Sigmoid colon (tissue), 7 donors: Measurements from ENCODE around the gene S100A13. TPM values are rescaled to one million over a fixed set of nuclear protein-coding genes. Genes with fewer than 3 reads are reported as not detected.

ENCODE experiments used
- DNase-seq: peaks from one replicate; pipeline ENCODE4 v3.0.0-alpha.2; 2019
- H3K27ac ChIP-seq, 4 donors: fragments of 200-600 bp; sonication (generic); one replicate each; pipeline ENCODE4 v1.5.1; 2016 to 2019; ENCODE audit warnings: mild to moderate bottlenecking in 1 of 4
- H3K27me3 ChIP-seq, 3 donors: fragments of 200-600 bp; sonication (generic); one replicate each; pipeline ENCODE4 v1.5.1; 2019; ENCODE audit warnings: mild to moderate bottlenecking in 1 of 3
- H3K36me3 ChIP-seq, 4 donors: fragments of 200-600 bp; sonication (generic); one replicate each; pipeline ENCODE4 v1.5.1; 2016 to 2019
- H3K4me1 ChIP-seq, 4 donors: fragments of 200-600 bp; sonication (generic); one replicate each; pipeline ENCODE4 v1.5.1; 2017 to 2019
- H3K4me3 ChIP-seq, 4 donors: fragments of 200-600 bp; sonication (generic); one replicate each; pipeline ENCODE4 v1.5.1; 2017 to 2019; ENCODE audit warnings: mild to moderate bottlenecking in 2 of 4, moderate library complexity in 1 of 4
- H3K9me3 ChIP-seq, 4 donors: fragments of 200-600 bp in 3 of 4; sonication (generic) in 3 of 4; one replicate each; pipeline versions ENCODE4 v1.5.1 to v1.6.1; 2013 to 2019
- EP300 ChIP-seq, 4 donors: sonication (generic); formaldehyde crosslinking; IDR thresholded peaks; one replicate each; pipeline ENCODE4 v1.6.1; 2017; ENCODE audit warnings: antibody characterized with exemption in 4 of 4
- POLR2A ChIP-seq, 2 donors: fragments of 450-650 bp; IDR thresholded peaks; one replicate each; pipeline ENCODE4 v1.6.1; 2016; ENCODE audit warnings: antibody characterized with exemption in 2 of 2, mild to moderate bottlenecking in 2 of 2, moderate library complexity in 2 of 2
- POLR2AphosphoS5 ChIP-seq, 4 donors: sonication (generic); formaldehyde crosslinking; IDR thresholded peaks; one replicate each; pipeline ENCODE4 v1.6.1; 2017; ENCODE audit warnings: antibody characterized with exemption in 4 of 4
- WGBS, 2 donors: extraction: QIAGEN DNeasy Blood & Tissue Kit; methylation state at CpG; one replicate each; pipeline ENCODE4 v1.1.7; 2013; 5-methylcytosine and 5-hydroxymethylcytosine counted together
- intact Hi-C: fragments of 100-400 bp; cut with DNase I; formaldehyde crosslinking; loops from one replicate; pipeline ENCODE4 v1.15.1; 2023
- polyA plus RNA-seq, 3 donors: library from polyadenylated mRNA; stranded (reverse); fragments of 200-250 nt; gene quantifications; one replicate each; pipeline ENCODE4 v1.2.3, GENCODE V29; 2013
- total RNA-seq, 4 donors: library from RNA; depleted of rRNA; stranded (reverse); fragments of >200 nt; gene quantifications; one replicate each; pipeline ENCODE4 v1.1.0, GENCODE V29; 2016
- TF ChIP-seq, protein P1 (sequence below), 4 experiments: fragments of 450-650 bp in 3 of 4; fragments of 200-600 bp in 1 of 4; IDR thresholded peaks; one replicate each; pipeline ENCODE4 v1.5.1; 2016 to 2019; ENCODE audit warnings: antibody characterized with exemption in 4 of 4, mild to moderate bottlenecking in 3 of 4, moderate library complexity in 2 of 4
- donor health status: healthy with polysubstance abuse.
- donor health status: Bipolar disorder and iron deficiency.
- donor health status: healthy.

S100A13 gene
- total and polyA plus RNA-seq, 7 donors, result 86.3 to 305 (median 276) TPM

DNA sequence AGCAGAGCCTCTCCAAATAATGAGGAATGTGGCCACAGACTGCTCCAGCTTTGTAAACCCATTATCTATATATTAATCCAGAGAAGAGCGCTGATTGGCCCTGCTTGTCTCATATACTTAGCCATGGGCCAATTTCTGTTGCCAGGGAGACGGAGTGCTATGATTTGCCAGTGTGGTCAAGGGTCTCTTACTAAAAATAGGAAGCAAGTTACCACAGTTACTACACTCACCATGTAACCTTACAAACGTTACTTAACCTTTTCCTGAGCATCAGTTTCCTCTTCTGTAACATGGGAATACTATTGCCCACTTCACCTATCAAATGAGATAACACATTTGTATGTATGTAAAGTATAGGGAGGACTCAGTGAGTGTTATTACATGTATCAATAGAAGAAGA is 54.0 kb downstream of the S100A13 start:
- Histone ChIP-seq H3K27ac (peak overlapping the region; percentile 57 to 68 (median 62)), H3K4me1 (peaks cover 0 to 21% (median 14%) of the 10 kb centered on the region in 4 donors)

DNA sequence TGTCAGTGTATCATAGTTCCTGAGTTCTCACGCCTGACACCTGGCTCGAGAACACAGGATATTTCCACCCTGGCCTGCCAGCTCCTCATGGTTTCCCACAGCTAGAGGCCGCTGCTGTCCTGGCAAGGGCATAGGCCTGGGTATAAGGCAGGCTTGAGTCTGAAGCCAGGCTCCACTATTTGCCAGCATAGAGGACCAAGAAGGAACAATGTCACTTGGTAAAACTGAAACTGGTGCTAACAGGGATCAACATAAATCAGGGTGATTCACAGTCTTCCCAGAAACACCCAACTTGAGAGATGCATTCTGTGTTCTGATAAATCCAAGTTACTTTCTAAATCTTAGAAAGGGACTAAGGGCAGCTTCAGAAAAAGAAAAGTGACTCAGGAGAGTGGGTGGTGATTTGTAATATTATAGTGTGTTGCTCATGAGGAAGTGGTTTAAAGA is 54.7 kb downstream of the S100A13 start:
- peaks cover 0 to 28% (median 22%) of the 10 kb centered on the region in 4 donors for H3K4me1 ChIP-seq
- WGBS, 2 donors, result 7 to 14% methylated on average over 3 of the region's 3 CpGs
- H3K36me3 ChIP-seq, result no peaks in the 10 kb centered on the region
- peak; percentile 91 for DNase-seq
- no peaks in the 10 kb centered on the region for H3K9me3 ChIP-seq
- intact Hi-C loops, result loop anchor here (1.0 to 5.0 kb wide), 5 partner anchors 44 to 200 kb away; partner anchors contain the start of genes INTS3, S100A14 and SNAPIN
- peak overlapping the region; percentile 57 to 68 (median 62) for H3K27ac ChIP-seq
- TF ChIP-seq POLR2AphosphoS5 (IDR thresholded peaks at IDR 0.05), result peak in 3 of 4 donors; percentile 12 to 56 (median 55)
- TF ChIP-seq EP300 (IDR thresholded peaks at IDR 0.05), result no peak
- TF ChIP-seq, protein P1, sequence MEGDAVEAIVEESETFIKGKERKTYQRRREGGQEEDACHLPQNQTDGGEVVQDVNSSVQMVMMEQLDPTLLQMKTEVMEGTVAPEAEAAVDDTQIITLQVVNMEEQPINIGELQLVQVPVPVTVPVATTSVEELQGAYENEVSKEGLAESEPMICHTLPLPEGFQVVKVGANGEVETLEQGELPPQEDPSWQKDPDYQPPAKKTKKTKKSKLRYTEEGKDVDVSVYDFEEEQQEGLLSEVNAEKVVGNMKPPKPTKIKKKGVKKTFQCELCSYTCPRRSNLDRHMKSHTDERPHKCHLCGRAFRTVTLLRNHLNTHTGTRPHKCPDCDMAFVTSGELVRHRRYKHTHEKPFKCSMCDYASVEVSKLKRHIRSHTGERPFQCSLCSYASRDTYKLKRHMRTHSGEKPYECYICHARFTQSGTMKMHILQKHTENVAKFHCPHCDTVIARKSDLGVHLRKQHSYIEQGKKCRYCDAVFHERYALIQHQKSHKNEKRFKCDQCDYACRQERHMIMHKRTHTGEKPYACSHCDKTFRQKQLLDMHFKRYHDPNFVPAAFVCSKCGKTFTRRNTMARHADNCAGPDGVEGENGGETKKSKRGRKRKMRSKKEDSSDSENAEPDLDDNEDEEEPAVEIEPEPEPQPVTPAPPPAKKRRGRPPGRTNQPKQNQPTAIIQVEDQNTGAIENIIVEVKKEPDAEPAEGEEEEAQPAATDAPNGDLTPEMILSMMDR (IDR thresholded peaks at IDR 0.05), result peak; percentile 64 to 89 (median 84)
- no peak for TF ChIP-seq POLR2A (IDR thresholded peaks at IDR 0.05)
- H3K27me3 ChIP-seq, result no peaks in the 10 kb centered on the region
- no peak overlapping the region for H3K4me3 ChIP-seq

More for the DNA sequence above, 54.0 kb downstream of the S100A13 start:
- no peak for DNase-seq
- no peaks in the 10 kb centered on the region for H3K9me3 ChIP-seq
- H3K36me3 ChIP-seq, result no peaks in the 10 kb centered on the region
- WGBS, 2 donors, result 68 to 73% methylated on average over 3 of the region's 3 CpGs
- H3K27me3 ChIP-seq, result no peaks in the 10 kb centered on the region
- TF ChIP-seq EP300 (IDR thresholded peaks at IDR 0.05), result no peak
- no peak for TF ChIP-seq POLR2AphosphoS5 (IDR thresholded peaks at IDR 0.05)
- TF ChIP-seq POLR2A (IDR thresholded peaks at IDR 0.05), result no peak
- TF ChIP-seq, protein P1 (IDR thresholded peaks at IDR 0.05), result no peak
- intact Hi-C loops, result loop anchor here (2.0 to 5.0 kb wide), 4 partner anchors 43 to 175 kb away; partner anchors contain the start of genes INTS3, S100A14 and SNAPIN
- no peak overlapping the region for H3K4me3 ChIP-seq

DNA sequence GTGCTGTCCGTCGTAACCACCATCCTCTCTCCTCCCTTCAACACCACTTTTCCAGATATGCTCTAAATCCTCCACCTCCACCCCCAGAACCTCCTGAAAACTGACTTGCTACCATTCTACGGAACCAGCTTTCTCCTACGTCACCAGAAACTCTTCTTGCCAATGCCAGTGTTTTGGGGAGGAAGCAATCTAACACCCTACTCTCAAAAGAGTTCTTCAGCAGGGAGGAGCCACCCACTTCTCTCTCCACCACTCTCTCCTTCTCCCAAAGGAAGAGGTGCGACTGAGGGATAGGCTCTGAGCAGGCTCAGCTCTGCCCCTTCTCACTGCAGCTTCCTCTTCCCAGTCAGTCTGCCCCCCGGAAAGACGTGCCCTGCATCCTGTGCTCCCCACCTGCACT is 55.6 kb downstream of the S100A13 start:
- intact Hi-C loops, result loop anchor here (1.0 to 5.0 kb wide), 5 partner anchors 45 to 201 kb away; partner anchors contain the start of genes INTS3, S100A14 and SNAPIN
- Histone ChIP-seq H3K9me3 (no peaks in the 10 kb centered on the region), H3K4me3 (no peak overlapping the region), H3K4me1 (peaks cover 0 to 37% (median 31%) of the 10 kb centered on the region in 4 donors), H3K36me3 (no peaks in the 10 kb centered on the region), H3K27me3 (no peaks in the 10 kb centered on the region), H3K27ac (peak overlapping the region in 2 of 4 donors; percentile 57 to 68)
- TF ChIP-seq POLR2AphosphoS5 (IDR thresholded peaks at IDR 0.05), result no peak
- DNase-seq, result no peak
- WGBS, 2 donors, result 78 to 83% methylated on average over 7 of the region's 7 CpGs

DNA sequence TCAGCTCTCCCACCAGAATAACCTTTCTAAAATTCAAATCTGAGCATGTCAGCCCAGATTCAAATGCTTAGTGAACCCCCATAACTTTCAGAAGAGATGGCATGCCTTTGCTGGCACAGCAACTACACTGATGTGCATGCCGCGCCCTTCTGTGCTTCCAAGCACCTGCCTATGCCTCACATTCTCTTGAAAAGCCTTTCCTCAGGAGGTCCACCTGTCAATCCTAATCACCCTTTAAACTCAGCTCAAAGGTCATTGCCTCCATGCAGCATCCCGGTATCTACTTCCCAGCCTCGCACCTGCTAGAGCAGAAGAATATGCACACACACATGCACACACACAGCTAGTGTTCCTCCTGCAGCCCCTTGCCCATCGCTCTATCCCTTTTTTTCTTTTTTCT is 56.4 kb downstream of the S100A13 start:
- intact Hi-C loops, result loop anchor here (5.0 kb wide), 2 partner anchors 86 to 156 kb away; partner anchors contain the start of genes INTS3 and SNAPIN
- no peak overlapping the region for H3K4me3 ChIP-seq
- no peaks in the 10 kb centered on the region for H3K9me3 ChIP-seq
- H3K27me3 ChIP-seq, result no peaks in the 10 kb centered on the region
- peaks cover 0 to 45% (median 39%) of the 10 kb centered on the region in 4 donors for H3K4me1 ChIP-seq
- TF ChIP-seq EP300 (IDR thresholded peaks at IDR 0.05) (no peak), POLR2AphosphoS5 (IDR thresholded peaks at IDR 0.05) (no peak), POLR2A (IDR thresholded peaks at IDR 0.05) (no peak)
- TF ChIP-seq, protein P1 (IDR thresholded peaks at IDR 0.05), result no peak
- DNase-seq, result no peak
- whole genome bisulfite sequencing, 2 donors, result 29 to 71% methylated on average over 5 of the region's 5 CpGs
- no peak overlapping the region for H3K27ac ChIP-seq
- no peaks in the 10 kb centered on the region for H3K36me3 ChIP-seq

DNA sequence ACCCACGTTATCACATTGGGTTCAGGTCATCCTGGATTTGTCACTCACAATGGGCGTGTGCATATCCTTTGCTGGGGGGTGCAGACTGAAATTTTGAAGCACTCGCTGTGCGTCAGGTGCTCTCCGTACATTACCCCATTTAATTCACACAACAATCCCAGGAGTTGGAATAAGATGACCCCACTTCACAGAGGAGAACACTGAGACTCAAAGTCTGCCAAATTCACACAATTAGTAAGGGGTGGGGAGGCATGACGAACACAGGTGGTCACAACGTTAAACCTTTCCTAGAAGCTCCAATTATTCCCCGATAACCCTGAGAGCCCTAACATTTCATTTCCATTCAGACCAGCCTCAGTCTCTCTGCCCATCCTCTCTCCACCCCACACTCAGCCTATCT is 57.8 kb downstream of the S100A13 start:
- Histone ChIP-seq H3K4me3 (no peak overlapping the region), H3K4me1 (peaks cover 0 to 53% (median 46%) of the 10 kb centered on the region in 4 donors), H3K36me3 (no peaks in the 10 kb centered on the region), H3K9me3 (no peaks in the 10 kb centered on the region), H3K27ac (no peak overlapping the region), H3K27me3 (no peaks in the 10 kb centered on the region)
- intact Hi-C loops, result no loop called here
- TF ChIP-seq, protein P1 (IDR thresholded peaks at IDR 0.05), result no peak
- TF ChIP-seq EP300 (IDR thresholded peaks at IDR 0.05) (no peak), POLR2A (IDR thresholded peaks at IDR 0.05) (no peak), POLR2AphosphoS5 (IDR thresholded peaks at IDR 0.05) (no peak)
- no peak for DNase-seq
- WGBS, 2 donors, result 87 to 92% methylated on average over 8 of the region's 8 CpGs

Other genes with a start within 250 kb of the S100A13 start
- gene S100A8, start 236.4 kb downstream of the S100A13 start, total RNA-seq, result 100 to 1,000 TPM in 1 of 4 donors, 10 to 100 TPM in 2, not detected in 1; 14.2 to 103 (median 32.1) TPM
- 100 to 1,000 TPM in 1 of 3 donors, 10 to 100 TPM in 2; 68.8 to 109 (median 95.7) TPM for gene S100A8, start 236.4 kb downstream of the S100A13 start, polyA plus RNA-seq
- gene S100A7A, start 211.0 kb downstream of the S100A13 start, total RNA-seq, result not detected
- gene S100A7A, start 211.0 kb downstream of the S100A13 start, polyA plus RNA-seq, result not detected
- gene S100A7, start 166.9 kb downstream of the S100A13 start, total RNA-seq, result not detected
- gene S100A7, start 166.9 kb downstream of the S100A13 start, polyA plus RNA-seq, result not detected
- 1,000 to 10,000 TPM in 1 of 4 donors, 100 to 1,000 TPM in 3; 445 to 1,159 (median 590) TPM for gene S100A6, start 91.5 kb downstream of the S100A13 start, total RNA-seq
- 1,000 to 10,000 TPM; 4,079 to 7,223 (median 4,178) TPM for gene S100A6, start 91.5 kb downstream of the S100A13 start, polyA plus RNA-seq
- not detected for gene S100A5, start 86.6 kb downstream of the S100A13 start, total RNA-seq
- gene S100A5, start 86.6 kb downstream of the S100A13 start, polyA plus RNA-seq, result not detected
- 100 to 1,000 TPM; 189 to 486 (median 288) TPM for gene S100A4, start 81.7 kb downstream of the S100A13 start, total RNA-seq
- 100 to 1,000 TPM; 304 to 499 (median 336) TPM for gene S100A4, start 81.7 kb downstream of the S100A13 start, polyA plus RNA-seq
- 1 to 10 TPM; 1.1 to 4.3 (median 2.2) TPM for gene S100A3, start 78.2 kb downstream of the S100A13 start, total RNA-seq
- gene S100A3, start 78.2 kb downstream of the S100A13 start, polyA plus RNA-seq, result 1 to 10 TPM; 1.4 to 3.9 (median 3.6) TPM
- 1 to 10 TPM in 1 of 4 donors, under 1 TPM in 1, not detected in 2; 0.68 to 1.8 TPM for gene S100A2, start 61.7 kb downstream of the S100A13 start, total RNA-seq
- 10 to 100 TPM in 1 of 3 donors, 1 to 10 TPM in 2; 1.8 to 16.2 (median 2.3) TPM for gene S100A2, start 61.7 kb downstream of the S100A13 start, polyA plus RNA-seq
- 10 to 100 TPM; 35.6 to 49.9 (median 39.7) TPM for gene S100A16, start 14.4 kb downstream of the S100A13 start, total RNA-seq
- 100 to 1,000 TPM; 332 to 492 (median 370) TPM for gene S100A16, start 14.4 kb downstream of the S100A13 start, polyA plus RNA-seq
- 1 to 10 TPM in 1 of 4 donors, under 1 TPM in 1, not detected in 2; 0.82 to 1.8 TPM for gene S100A14, start 11.2 kb downstream of the S100A13 start, total RNA-seq
- 1,000 to 10,000 TPM in 1 of 3 donors, 100 to 1,000 TPM in 2; 789 to 1,144 (median 825) TPM for gene S100A14, start 11.2 kb downstream of the S100A13 start, polyA plus RNA-seq
- gene S100A1, start 929 bp upstream of the S100A13 start, total RNA-seq, result 10 to 100 TPM in 2 of 4 donors, 1 to 10 TPM in 2; 2.3 to 22.2 (median 10.9) TPM
- 1 to 10 TPM; 3.2 to 6.6 (median 4.4) TPM for gene S100A1, start 929 bp upstream of the S100A13 start, polyA plus RNA-seq
- gene CHTOP, start 6.6 kb upstream of the S100A13 start, total RNA-seq, result 10 to 100 TPM; 44.8 to 57.8 (median 50.2) TPM
- gene CHTOP, start 6.6 kb upstream of the S100A13 start, polyA plus RNA-seq, result 10 to 100 TPM; 35.4 to 65.4 (median 38.6) TPM
- 10 to 100 TPM; 51.2 to 94.5 (median 85.7) TPM for gene SNAPIN, start 31.2 kb upstream of the S100A13 start, total RNA-seq
- gene SNAPIN, start 31.2 kb upstream of the S100A13 start, polyA plus RNA-seq, result 10 to 100 TPM; 30.0 to 38.6 (median 34.2) TPM
- 10 to 100 TPM; 59.8 to 94.0 (median 79.7) TPM for gene ILF2, start 43.5 kb upstream of the S100A13 start, total RNA-seq
- gene ILF2, start 43.5 kb upstream of the S100A13 start, polyA plus RNA-seq, result 100 to 1,000 TPM in 2 of 3 donors, 10 to 100 TPM in 1; 88.3 to 166 (median 132) TPM
- 10 to 100 TPM; 11.1 to 36.2 (median 31.0) TPM for gene NPR1, start 51.2 kb upstream of the S100A13 start, total RNA-seq
- gene NPR1, start 51.2 kb upstream of the S100A13 start, polyA plus RNA-seq, result 1 to 10 TPM in 2 of 3 donors, under 1 TPM in 1; 0.23 to 7.6 (median 5.4) TPM
- gene INTS3, start 100.5 kb upstream of the S100A13 start, total RNA-seq, result 10 to 100 TPM; 31.4 to 53.7 (median 37.3) TPM
- 10 to 100 TPM in 1 of 3 donors, 1 to 10 TPM in 2; 5.4 to 30.8 (median 6.2) TPM for gene INTS3, start 100.5 kb upstream of the S100A13 start, polyA plus RNA-seq
- gene SLC27A3, start 147.9 kb upstream of the S100A13 start, total RNA-seq, result 10 to 100 TPM; 19.7 to 45.7 (median 23.9) TPM
- gene SLC27A3, start 147.9 kb upstream of the S100A13 start, polyA plus RNA-seq, result 10 to 100 TPM in 2 of 3 donors, 1 to 10 TPM in 1; 1.6 to 23.4 (median 15.0) TPM